HG02870 (cell line): Measurements from ENCODE around the gene MUS81.

ENCODE experiments used
- ATAC-seq: cut with Tn5 transposase; IDR thresholded peaks from one replicate; pipeline ENCODE4 v1.9.1; 2021; ENCODE audit warnings: mild to moderate bottlenecking, moderate library complexity; ENCODE audit not compliant: unreplicated experiment

MUS81 gene

GRCh38 chr11:65859812-65860277 lies 388 bp upstream of the MUS81 start:
- no peak for ATAC-seq

GRCh38 chr11:65861165-65861505 lies 902 bp downstream of the MUS81 start:
- no peak for ATAC-seq

DNA sequence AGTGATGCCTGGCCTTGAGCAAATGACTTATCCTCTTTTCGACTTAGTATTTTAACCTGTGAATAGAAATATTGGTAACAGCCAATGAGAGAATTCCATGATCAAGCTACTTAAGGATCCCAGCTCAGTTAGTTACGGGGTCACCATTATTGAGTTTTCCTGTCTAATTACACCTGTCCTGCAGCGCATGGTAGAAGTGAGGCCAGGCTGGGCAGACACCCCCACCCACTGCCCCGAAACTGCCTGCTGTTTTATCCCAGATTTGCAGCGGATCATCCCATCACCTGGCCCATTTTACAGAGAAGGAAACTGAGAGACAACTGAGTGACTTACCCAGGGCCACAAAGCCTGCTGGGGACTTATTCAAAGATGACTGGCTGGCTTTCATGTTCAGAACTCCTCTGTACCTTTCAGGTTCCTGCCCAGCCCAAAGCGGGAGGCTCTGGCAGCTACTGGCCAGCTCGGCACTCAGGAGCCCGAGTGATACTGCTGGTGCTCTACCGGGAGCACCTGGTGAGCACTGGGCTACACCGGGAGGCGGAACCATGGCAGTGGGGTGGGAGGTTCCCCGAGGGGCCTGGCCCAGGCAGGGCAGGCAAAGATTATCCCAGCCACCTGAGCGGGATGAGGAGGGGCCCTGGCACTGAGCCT lies 1.4 kb downstream of the MUS81 start:
- ATAC-seq: no peak

DNA sequence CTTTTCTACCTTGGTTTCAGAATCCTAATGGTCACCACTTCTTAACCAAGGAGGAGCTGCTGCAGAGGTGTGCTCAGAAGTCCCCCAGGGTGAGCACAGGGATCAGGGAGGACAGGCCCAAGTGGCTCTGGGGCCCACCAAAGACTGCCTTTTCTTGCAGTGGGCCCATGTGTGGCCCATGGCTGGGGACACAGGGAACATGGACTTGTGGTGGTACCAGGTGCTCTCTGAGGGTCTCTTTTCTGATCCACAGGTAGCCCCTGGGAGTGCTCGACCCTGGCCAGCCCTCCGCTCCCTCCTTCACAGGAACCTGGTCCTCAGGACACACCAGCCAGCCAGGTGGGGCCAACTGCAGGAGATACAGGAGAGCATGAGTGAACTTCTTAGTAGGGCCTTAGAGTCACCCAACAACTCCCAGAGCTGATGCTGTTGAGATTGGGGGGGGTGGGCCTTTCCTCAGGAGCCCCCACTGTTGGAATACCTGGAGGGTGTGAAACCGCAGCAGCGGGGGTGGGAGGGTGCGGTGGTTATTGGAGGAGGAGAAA lies 2.0 kb downstream of the MUS81 start:
- no peak for ATAC-seq

DNA sequence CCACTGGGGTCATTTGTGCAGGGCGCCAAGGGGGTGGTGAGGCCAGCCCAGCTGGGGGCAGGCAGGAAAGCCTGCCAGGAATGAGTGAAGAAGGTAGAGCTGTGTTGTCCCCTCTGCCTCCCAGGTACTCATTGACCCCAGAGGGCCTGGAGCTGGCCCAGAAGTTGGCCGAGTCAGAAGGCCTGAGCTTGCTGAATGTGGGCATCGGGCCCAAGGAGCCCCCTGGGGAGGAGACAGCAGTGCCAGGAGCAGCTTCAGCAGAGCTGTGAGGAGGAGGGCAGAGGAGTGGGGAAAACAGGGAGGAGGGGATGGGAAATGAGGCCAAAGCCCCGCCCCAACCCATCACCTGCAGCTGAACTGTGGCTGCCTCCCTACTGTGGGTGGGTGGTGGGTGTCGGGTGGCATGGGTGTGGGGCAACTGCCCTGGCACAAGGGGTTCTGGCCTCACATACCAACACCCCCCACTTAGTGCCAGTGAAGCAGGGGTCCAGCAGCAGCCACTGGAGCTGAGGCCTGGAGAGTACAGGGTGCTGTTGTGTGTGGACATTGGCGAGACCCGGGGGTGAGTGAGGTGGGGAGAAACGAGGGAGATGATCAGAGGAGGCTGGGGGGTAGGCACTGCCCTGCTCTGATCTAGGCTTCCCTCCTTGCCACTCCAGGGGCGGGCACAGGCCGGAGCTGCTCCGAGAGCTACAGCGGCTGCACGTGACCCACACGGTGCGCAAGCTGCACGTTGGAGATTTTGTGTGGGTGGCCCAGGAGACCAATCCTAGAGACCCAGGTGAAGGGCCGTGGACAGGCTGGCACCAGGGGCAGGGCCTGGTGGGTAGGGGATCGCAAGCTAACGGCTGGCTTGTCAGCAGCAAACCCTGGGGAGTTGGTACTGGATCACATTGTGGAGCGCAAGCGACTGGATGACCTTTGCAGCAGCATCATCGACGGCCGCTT lies 3.0 kb downstream of the MUS81 start:
- ATAC-seq: no peak

DNA sequence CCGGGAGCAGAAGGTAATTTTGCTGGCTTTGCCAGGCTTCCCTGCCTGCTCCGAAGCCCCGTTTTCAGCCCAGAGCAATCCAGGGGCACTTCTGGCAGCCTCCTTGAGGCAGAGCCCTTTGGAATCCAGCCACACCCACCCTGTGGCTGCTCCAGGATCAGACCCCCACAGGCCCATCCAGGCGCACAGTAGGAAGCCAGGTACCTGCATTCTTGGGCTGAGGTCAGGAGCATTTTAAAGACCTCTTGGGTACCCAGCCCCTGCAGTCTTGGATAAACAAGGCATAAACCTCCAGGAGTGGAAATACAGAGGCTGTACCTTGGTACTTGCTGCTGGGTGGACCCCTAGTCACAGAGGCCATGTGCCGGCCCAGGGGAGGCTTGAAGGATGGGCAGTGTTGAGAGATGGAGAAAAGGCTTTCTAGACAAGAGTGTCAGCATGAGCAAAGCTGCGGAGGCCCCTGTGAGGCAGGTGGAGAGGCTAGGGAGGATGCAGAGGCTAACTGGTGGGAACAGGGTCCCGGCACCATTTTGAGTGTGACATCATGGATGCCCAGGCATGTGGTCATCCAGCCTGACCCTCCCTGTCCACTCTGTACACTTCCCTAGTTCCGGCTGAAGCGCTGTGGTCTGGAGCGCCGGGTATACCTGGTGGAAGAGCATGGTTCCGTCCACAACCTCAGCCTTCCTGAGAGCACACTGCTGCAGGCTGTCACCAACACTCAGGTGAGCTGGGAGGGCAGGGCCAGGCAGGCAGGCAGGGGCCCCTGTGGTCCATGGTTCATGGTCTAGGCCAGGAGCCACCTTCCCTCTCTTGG lies 3.9 kb downstream of the MUS81 start:
- no peak for ATAC-seq

- no peak for ATAC-seq
These were observed 4.7 kb downstream of the MUS81 start for GRCh38 chr11:65864706-65865471.

DNA sequence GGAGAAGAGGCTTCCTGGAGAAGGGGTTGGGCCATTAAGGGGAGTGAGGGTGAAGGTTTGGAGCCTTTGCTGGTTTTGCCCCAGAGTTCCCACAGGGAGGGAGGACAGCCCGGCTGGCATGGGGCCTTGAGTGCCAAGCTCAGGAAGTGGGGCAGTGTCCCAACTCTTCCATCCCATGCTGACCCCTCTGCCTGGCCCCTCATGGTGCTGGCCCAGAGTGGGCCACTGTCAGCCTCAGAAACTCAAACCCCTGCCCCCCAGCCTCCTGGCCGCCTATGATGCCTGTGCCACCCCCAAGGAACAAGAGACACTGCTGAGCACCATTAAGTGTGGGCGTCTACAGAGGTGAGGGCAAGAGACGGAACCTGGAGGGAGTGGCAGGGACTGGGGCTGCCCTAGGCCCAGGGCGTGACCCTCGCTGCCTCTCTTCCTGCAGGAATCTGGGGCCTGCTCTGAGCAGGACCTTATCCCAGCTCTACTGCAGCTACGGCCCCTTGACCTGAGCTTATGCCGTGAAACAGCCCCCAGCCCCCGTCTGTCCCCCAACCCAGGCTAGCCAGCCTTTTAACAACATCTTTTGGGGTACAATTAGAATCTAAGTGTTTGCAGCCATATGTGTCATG lies 5.4 kb downstream of the MUS81 start:
- ATAC-seq: no peak

DNA sequence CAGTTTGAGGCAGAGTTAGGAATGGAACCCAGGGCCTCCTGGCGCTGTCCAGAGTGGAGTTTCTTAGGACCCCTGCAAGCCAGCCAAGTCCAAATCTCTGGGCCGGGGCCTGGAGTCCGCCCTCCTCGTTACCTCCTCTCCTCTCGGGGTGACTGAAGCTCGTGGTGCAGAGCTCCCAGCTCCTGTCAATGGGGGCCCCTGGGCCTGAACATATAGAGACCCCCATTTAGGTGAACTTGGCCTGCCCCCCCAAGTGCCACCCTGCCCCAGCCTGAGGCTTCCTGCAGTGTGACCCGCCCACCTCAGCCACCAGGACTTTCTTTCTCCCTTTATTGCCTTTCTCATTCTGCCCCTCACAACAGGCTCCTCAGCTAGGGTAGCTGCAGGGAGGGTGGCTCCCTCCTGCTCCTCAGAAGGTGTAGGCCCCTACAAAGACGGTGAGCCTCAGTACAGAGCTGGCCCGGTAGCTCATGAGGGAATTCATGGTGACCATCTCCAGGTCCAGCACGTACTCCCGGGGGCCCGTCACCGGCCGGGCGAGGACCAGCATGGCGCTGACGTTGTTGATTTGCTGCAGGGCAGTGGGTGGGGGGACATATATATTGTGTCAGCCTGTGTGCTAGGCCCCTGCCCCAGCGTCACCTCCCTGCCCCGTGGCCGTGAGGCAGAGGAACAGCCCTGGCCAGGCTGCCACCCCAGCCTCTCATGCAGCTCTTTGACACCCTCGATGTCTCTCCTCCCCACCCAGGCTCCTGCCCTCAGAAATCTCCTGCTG lies 6.5 kb downstream of the MUS81 start:
- ATAC-seq: no peak

GRCh38 chr11:65867284-65868071 lies 7.2 kb downstream of the MUS81 start:
- no peak for ATAC-seq

DNA sequence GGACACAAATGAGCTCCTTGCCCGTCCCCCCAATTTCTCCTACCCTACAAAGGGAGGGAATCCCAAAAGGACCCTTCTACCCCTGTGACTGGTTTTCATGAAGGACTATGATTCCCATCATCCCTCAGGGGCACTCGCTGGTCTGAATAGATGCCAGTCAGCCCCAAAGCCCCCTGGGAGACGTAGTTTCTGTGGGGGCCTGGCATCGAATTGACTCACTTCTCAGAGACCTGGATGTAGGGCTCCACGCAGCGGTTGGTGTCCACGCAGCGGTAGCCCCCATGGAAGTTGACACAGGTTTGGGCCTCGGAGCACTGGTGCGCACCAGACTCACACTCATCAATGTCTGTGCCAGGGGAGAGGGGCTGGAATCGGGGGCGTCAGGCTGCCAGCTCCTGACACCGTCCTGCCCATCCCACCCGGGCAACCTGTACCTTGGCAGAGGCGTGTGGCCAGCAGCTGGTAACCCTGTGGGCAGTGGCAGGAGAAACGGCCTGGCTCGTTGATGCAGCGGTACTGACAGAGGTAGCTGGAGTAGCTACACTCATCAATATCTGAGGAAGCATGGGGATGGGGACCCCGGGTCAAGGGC lies 7.9 kb downstream of the MUS81 start:
- ATAC-seq: no peak

DNA sequence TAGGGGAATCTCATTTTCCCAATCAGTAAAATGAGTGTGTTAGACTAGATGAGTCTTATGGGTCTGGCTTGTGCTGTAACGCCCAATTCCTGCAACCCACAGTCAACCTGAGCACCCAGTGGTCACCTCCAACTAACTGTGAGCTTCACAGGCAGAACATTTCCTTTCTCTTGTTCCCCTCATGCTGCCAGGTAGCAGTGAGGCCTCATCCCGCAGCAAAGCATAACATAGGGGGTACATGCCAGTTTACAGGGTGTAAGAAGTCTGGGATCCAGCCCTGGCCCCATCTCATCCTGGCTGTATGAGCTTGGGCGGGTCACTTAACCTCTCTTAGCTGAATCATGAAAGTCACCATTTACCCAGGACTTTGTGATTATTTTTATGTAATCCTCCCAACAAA lies 8.7 kb downstream of the MUS81 start:
- no peak for ATAC-seq

DNA sequence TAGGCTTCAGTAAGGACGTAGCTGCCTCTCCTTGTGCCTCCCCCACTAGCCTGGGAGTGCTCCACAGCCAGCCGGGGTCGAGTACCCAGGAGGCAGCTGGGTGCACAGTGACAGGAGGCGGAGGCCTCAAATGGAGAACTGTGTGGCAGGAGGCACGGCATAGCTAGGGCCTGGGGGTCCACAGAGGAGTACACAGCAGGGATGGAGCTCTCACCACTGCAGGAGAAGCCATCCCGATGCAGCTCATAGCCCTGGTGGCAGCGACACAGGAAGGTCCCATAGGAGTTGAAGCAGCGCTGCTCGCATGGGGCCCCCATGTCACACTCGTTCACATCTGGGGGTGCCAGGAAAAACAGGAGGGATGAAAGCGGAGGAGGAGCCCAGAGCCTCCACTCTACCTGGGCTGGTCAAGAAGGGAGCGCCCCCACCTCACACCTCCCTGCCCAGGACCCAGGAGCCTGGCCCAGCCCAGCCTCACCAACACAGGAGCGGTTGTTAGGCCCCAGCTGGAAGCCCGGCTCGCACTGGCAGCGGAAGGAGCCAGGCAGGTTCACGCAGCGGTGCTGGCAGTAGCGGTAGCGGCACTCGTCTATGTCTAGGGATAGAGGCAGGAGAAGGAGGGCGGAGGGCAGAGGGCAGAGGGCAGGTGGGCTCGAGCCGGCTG lies 9.5 kb downstream of the MUS81 start:
- no peak for ATAC-seq

DNA sequence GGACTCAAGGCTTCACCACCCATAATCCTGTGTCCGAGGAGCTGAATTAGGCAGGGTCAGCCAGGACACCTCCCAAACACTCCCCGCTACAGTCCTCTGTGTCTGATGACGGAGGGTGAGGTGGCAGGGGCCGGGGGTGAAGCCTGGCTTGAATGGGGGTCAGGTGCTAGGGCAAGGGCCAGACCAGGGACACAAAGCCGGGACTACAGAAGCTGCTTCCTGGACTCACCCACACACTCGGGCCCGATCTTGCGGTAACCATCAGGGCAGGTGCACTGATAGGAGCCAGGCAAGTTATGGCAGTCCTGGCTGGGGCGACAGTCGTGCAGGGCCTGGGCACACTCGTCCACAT lies 10.1 kb downstream of the MUS81 start:
- ATAC-seq: no peak

DNA sequence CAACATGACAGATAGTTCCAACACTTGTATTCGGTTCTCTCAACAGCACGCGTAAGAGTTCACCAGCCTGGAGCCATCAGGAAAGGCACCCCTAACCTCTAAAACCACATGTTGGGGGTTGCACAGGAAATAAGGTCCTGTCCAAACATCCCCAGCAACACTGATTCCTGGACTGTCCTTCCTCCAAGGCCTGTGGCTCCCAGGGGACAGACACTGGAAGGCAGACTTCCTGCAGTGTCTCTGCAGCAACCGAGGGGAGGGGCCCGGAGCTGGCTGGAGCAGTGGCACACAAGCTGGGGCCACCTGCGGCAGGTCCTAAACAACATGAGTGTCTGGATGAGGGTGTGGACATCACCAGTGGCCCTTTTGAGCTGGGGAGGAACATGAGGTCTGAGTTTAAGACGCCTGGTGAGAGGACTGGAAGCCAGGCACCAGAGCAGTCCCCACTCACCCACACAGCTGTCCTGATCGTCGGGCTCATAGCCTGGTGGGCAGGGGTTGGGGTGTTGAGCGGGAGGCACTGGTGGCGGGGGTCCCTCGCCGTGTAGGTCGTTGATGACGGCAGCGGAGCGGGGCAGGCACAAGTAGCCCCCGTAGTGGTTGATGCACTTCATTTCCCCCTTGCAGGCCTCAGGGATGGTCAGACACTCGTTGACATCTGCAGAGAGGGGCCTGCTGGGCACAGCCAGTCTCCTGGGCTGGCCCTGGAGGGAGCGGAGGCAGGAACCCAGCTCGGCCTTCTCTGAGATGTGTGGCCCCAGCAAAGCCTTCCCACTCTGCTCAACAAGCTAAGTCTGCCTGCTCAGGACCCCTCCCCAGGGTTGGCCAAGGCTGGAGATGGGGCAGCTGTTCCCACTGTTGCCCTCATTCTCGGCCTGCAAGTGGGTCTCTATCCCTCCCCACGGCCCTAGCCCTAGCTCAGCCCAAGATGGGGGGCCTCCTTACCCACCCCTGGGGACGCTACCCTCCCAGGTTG lies 10.8 kb downstream of the MUS81 start:
- no peak for ATAC-seq

- no peak for ATAC-seq
These were observed 11.7 kb downstream of the MUS81 start for GRCh38 chr11:65871811-65872548.
